Caki2 (cell line): ENCODE results near the gene PAX7. TPM values are rescaled to one million over a fixed set of nuclear protein-coding genes. Genes with fewer than 3 reads are reported as not detected.

ENCODE experiments used
- DNase-seq: peaks from one replicate; pipeline ENCODE4 v3.0.0-alpha.2; 2015; ENCODE audit warnings: low read depth
- in situ Hi-C: cut with HindIII; loops from 2 replicates; pipeline ENCODE4 v1.10.0; 2016; ENCODE audit warnings: low sequenced_read_pairs, low pct_unique_long_range_greater_than_20kb, mixed read lengths
- total RNA-seq: library from RNA; depleted of rRNA; stranded (reverse); fragments of >200 nt; shearing (Covaris generic); gene quantifications from 2 replicates; pipeline ENCODE4 v1.2.3, GENCODE V29; 2014; ENCODE audit warnings: low replicate concordance

Gene PAX7
- total RNA-seq, 1 experiment from 2014 or later = not detected

- in situ Hi-C loops = no loop called here
- no peak for DNase-seq
These were observed 86.4 kb downstream of the PAX7 start for GRCh38 chr1:18716785-18717678.

DNA sequence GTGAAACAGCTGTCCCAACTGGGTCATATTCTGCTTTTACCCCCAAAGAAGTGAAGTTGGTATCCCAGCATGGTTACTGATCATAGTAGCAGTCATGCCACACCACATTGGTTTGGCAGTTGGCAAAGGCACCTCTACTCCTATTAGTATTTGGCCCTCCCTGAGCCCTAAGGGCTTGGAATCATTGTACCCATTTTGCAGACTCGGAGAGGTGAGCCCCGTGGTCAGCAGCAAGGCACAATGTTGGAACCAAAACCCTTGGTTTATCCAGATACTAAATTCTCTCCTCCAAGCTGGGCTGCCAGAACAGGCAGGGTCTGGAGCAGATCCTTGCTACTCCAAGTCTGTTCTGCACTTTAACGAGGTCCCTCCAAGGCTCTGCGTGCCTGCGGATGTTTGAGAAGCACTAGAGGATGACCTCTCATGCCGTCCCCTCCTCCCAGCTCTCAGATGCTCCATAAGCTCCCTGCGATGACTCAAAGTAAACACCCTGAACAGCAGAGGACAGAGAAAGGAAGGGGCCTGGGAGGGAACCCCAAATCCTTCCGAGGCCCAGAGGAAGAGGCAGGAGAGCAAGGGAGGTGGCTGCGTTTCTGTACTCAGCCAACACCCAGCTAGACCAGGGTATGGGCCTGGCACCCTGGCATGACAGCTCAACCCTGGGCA is 89.3 kb downstream of the PAX7 start:
- in situ Hi-C loops = no loop called here
- peak; percentile 41 for DNase-seq

GRCh38 chr1:18721041-18721440 is 90.4 kb downstream of the PAX7 start:
- in situ Hi-C loops = no loop called here
- no peak for DNase-seq

- in situ Hi-C loops = no loop called here
- DNase-seq = no peak
These were observed 91.1 kb downstream of the PAX7 start for GRCh38 chr1:18721776-18722175.

DNA sequence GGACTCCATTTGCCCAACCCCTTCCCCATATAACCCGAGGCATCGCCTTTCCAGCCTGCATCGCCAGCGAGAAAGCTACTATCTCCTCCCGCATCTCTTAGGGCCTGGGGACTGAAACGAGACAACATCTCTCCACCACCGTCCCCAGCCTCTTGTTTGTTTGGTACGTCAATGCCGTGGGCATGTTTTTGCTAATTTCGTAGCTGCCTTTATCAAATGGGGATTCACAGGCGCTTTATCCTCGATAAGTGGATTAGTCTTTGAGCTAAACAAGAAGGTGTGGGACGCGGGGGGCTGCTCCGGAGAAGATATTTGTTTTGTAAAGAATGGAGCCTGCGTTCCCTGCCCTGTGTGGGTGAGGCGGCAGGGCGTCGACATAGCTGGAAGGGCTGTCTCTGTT is 91.6 kb downstream of the PAX7 start:
- in situ Hi-C loops = no loop called here
- no peak for DNase-seq

- in situ Hi-C loops = no loop called here
These were observed 92.6 kb downstream of the PAX7 start for GRCh38 chr1:18723206-18723605.

DNA sequence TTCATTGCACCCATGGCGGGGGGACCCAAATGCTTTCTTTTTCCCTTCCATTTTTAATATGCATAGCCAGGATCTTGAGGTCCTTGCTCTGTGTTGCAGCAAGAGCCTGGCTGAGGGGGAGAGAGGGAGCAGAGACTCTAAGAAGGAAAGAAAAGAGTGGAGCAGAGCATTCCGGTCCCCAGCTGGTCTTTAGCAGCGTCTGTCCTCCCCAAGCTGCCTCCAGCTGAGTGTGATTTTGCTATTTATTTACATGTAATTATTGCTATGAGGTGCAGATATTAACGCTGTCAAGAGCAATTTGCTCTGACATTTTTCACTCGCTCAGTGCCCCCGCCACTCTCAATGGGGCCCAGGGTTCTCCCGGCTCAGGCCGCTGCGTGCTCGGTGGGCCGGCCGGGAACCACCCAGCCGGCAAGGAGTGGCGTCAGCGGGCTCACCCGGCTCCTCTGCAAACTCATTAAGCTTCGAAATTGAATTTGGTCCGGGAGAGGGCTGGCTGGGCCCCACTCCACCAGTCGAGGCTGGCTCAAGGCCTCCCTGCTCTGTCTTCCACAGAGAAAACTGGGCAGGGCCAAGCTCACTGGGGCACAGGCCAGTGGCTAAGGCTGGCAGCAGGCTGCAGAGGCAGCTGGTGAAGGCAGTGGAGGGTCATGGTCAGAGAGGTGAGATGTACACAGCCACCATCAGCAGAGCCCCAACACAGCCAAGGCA is 93.2 kb downstream of the PAX7 start:
- in situ Hi-C loops = no loop called here

More at GRCh38 chr1:18723206-18723605, 92.6 kb downstream of the PAX7 start:
- no peak for DNase-seq

DNA sequence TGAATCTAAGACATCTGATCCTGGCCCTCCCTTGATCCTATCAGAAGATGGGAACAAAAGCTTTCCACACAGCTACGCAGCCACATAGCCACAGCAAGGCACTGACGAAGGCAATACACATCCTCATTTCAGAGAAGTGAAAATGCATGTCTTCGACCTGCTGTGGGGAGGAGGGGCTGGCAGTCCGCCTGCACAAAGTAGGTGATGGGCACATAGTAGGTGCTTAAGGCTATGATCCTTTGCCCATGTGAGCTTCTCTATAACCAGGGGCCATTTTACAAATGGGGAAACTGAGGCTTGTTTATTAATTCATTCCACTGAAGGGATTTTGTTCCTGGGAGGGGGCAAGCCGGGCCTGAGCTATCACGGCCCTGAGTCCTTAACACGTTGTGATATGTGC is 94.2 kb downstream of the PAX7 start:
- in situ Hi-C loops = no loop called here
- DNase-seq = no peak

More for the DNA sequence above, 93.2 kb downstream of the PAX7 start:
- no peak for DNase-seq

DNA sequence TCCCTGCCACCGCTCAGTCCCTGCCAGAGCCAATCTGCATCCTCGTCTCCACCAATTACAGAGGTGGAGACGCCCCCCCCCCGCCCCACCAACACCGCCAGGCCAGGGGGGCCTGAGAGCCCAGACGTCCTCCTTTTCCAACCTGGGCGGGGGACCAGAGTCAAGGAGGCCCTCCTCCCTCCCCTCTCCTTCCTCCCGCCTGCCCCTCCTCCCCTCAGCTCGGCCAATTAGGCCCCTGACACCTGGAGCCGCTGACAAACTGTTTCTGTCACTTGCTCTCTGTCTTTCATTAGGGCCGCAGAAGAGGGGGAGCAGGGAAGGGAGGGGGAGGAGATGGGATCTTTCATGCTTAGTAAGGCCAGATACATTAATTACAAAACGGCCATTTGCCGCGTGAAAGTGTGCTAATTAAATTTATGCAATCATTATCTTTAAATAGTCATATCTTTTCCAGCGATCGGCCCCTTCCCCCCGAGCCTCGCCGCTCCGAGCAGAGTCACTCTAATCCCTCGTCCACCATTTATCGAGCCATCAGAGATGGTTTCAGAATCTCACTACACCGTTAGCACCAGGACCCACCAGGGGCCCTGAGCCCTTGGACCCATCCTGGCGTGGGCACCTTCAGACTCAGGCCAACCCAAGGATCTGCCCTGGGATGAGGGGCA is 94.7 kb downstream of the PAX7 start:
- no peak for DNase-seq
- in situ Hi-C loops = no loop called here

DNA sequence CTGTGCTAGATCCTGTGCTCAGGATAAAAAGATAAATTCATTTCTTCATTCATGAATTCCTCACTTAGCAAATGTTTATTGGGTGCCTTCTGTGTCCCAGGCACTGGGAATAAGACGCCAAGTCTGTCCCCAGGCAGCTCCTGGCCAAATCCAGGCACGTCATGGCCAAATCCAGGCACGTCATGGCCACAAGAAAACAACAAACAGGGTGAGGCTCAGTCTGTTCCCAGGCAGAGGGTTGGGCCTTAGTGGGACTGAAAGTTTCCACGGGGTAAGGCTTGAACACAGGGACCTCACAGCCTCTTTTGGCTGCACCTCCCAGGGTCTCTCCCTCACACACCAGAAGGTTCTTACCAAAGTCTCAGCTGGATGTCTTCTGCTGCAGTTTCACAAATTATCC is 95.7 kb downstream of the PAX7 start:
- in situ Hi-C loops = no loop called here
- DNase-seq = no peak

DNA sequence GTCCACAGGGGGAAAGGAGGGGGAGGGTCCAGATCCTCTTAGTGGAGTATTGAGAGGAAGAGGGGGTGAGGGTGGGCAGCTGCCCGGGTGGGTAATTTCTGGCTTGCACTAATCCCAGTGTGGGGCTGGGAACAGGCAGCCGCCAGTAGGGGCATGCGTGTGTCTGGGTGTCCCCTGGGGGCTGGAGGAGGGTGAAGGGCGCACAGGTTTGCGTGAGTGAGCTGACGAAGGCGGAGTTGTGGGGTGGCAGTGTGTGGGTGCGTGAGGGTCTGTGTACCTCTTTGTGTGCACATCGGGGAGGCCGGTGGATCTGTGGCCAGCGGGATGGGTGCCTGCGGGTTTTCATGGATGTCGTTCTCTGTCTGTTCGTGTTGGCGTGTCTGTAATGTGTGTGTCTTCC is 97.3 kb downstream of the PAX7 start:
- DNase-seq = no peak
- in situ Hi-C loops = no loop called here

DNA sequence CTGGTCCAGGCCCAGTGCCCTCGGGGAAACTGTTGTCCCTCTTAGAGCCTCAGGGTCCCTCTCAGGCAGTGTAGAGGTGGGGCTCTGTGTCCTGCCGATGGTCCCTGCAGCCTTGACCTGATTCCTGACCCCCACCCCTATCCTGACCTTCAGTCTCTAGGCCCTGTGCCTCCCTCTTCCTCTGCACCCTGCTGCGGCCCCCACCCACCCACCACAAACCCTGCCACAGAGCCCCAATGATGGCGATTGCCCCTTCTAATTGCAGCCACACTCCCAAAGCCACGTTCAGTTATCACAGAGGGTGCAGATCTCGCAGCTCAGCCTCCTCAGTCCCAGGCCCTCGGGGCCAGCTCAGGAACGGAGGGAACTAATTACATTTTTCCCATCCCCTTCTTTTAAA is 99.7 kb downstream of the PAX7 start:
- no peak for DNase-seq
- in situ Hi-C loops = no loop called here

DNA sequence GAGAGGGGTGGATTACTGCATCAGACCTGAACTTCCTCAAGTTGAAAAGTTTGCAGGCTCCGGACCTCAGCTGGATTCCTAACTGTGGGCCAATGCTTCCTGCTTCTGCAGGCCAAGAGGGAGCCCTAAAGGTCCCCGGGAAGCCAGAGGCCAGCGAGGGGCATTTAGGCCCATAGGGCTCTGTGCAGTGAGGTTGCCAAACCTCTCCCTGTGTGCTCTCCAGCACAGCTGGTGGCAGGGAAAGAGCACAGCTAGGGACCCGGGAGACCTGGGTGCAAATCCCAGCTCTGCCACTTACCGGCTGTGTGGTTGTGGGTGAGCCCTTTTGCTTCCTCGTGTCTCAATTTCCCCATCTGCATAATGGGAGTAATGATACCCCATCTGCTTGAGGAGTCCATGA is 100.5 kb downstream of the PAX7 start:
- DNase-seq = no peak
- in situ Hi-C loops = no loop called here

DNA sequence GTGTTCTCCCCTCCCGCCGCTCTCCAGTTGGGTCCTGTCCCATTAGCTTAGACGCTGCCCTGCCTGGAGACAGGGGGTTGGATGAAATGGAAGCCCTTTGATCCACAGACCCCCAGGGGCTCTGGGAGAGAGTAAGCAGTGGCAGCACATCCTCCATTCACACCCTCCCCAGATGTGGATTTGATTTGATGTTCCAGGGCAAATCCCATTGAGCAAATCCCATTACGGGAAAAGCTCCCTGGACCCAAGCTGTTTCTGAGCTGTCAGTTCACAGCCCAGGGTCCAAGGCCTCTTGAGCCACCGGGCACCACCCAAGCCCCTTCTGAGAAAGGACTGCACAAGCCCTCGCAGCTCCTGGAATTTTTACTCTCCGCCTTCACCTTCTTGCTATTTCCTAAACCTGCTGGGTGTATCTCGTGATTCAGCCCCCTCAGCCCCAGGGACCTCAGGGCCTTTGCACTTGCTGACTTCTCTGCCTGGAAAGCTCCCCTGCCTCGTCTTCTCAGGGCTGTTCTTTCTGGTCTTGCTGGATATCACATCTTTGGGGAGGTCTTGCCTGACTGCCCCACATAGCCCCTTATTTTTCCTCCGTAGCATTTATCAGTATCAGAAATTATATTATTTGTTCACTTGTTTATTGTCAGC is 101.1 kb downstream of the PAX7 start:
- in situ Hi-C loops = no loop called here
- no peak for DNase-seq

DNA sequence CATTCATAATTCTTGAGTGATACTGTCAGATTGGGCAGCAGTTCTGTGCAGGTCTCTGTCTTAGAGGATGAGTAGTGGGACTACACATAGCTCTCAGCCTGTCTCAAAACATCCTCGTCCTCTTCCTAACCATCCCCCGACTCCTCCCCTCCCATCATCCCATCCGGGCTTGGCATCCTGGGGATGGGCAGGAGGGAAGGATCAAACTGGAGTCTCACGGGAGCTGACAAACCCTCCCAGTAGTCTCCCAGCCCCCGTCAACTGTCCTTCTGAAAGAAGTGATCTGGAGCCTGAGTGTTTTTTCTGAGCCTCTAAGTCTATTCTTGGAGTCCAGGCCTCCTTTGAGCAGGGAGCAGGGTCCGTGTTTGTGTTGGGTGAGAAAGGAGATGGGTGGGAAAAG is 102.0 kb downstream of the PAX7 start:
- DNase-seq = no peak
- in situ Hi-C loops = no loop called here

DNA sequence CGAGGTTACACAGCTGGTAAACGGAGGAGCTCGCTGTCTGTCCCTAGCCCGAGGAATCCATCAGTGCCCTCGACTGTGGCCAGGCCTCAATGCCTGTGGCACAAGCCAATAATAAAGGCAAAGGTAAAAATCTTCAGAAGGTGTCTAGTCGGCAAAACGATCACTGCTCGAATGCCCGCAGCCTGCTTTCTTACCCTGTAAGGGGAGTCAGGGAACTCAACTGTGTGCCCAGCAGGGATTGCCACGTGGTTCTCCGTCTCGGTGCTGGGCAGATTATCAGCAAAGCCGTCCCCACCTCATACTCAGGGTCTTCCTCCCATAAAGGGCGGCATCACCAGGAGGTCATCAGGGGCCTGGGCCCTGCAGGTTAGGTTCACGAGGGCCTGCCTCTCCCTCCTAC is 103.4 kb downstream of the PAX7 start:
- in situ Hi-C loops = no loop called here
- no peak for DNase-seq

GRCh38 chr1:18734461-18735223 is 104.0 kb downstream of the PAX7 start:
- no peak for DNase-seq
- in situ Hi-C loops = no loop called here
